ENCODE data around the gene ZNF682. TPM values are rescaled to one million over a fixed set of nuclear protein-coding genes. Genes with fewer than 3 reads are reported as not detected.

Gene ZNF682
- total RNA-seq, 1 experiment from 2014 or later, result 4.5 TPM

GRCh38 chr19:20005741-20006140 lies 33.6 kb downstream of the ZNF682 start:
- ATAC-seq, result no peak
- intact Hi-C loops (cut with micrococcal nuclease; ENCODE audit: unreplicated experiment) (no loop called here), in situ Hi-C loops (cut with HindIII; ENCODE audit: low pct_unique_long_range_greater_than_20kb, low sequenced_read_pairs) (no loop called here)
- no peaks in the 10 kb centered on the region for H3K36me3 ChIP-seq (ENCODE audit: control insufficient read depth, insufficient read depth, low read length)
- no peaks in the 10 kb centered on the region for H3K4me1 ChIP-seq (ENCODE audit: control insufficient read depth, insufficient read depth, low read length)
- H3K27ac ChIP-seq (ENCODE audit: low read length), result no peak overlapping the region
- no peak for TF ChIP-seq POLR2AphosphoS5 (IDR thresholded peaks at IDR 0.05; ENCODE audit: low read depth, low read length)
- TF ChIP-seq TCF7L2 (IDR thresholded peaks at IDR 0.05; ENCODE audit: low read depth, low read length), result no peak
- no peak for TF ChIP-seq REST (IDR thresholded peaks at IDR 0.05; ENCODE audit: insufficient read depth in 1 of 2, low read depth in 2 of 2, low read length in 1 of 2)
- TF ChIP-seq CTCF (IDR thresholded peaks at IDR 0.05), result no peak
- ChIA-PET POLR2A (no interaction called here), CTCF (no interaction called here)
- no TSS peak for BruUV-seq (replicated peaks)
- H3K9me3 ChIP-seq (ENCODE audit: control insufficient read depth, insufficient read depth, low read depth, low read length), result peaks cover 25% of the 10 kb centered on the region; the same call in 1 of the 2 replicates
- no peaks in the 10 kb centered on the region for H3K27me3 ChIP-seq (ENCODE audit: control insufficient read depth, insufficient read depth, low read length)
- H3K4me3 ChIP-seq (ENCODE audit: low read depth in 2 of 2, low read length in 2 of 2), result no peak overlapping the region
- no peak for DNase-seq (ENCODE audit: low read depth, low spot score)

GRCh38 chr19:19997656-19998268 lies 41.5 kb downstream of the ZNF682 start:
- intact Hi-C loops (cut with micrococcal nuclease; ENCODE audit: unreplicated experiment) (no loop called here), in situ Hi-C loops (cut with HindIII; ENCODE audit: low pct_unique_long_range_greater_than_20kb, low sequenced_read_pairs) (no loop called here)
- no peak for ATAC-seq
- TF ChIP-seq POLR2AphosphoS5 (IDR thresholded peaks at IDR 0.05; ENCODE audit: low read depth, low read length) (no peak), SIN3A (IDR thresholded peaks at IDR 0.05; ENCODE audit: borderline replicate concordance, insufficient read depth, low read depth, low read length) (no peak), REST (IDR thresholded peaks at IDR 0.05; ENCODE audit: insufficient read depth in 1 of 2, low read depth in 2 of 2, low read length in 1 of 2) (no peak), CTCF (IDR thresholded peaks at IDR 0.05) (peak; percentile 43)
- DNase-seq (ENCODE audit: low read depth, low spot score), result no peak
- CTCF ChIA-PET, result no interaction called here
- no peaks in the 10 kb centered on the region for H3K27me3 ChIP-seq (ENCODE audit: control insufficient read depth, insufficient read depth, low read length)
- no peaks in the 10 kb centered on the region for H3K36me3 ChIP-seq (ENCODE audit: control insufficient read depth, insufficient read depth, low read length)
- POLR2A ChIA-PET, result no interaction called here
- H3K27ac ChIP-seq (ENCODE audit: low read length), result no peak overlapping the region
- BruUV-seq (replicated peaks), result no TSS peak
- H3K4me1 ChIP-seq (ENCODE audit: control insufficient read depth, insufficient read depth, low read length), result no peaks in the 10 kb centered on the region
- H3K4me3 ChIP-seq (ENCODE audit: low read depth in 2 of 2, low read length in 2 of 2), result no peak overlapping the region
- no peaks in the 10 kb centered on the region; the same call in 1 of the 2 replicates for H3K9me3 ChIP-seq (ENCODE audit: control insufficient read depth, insufficient read depth, low read depth, low read length)

Data from Panc1 (cell line).